IMR-90 (cell line): ENCODE measurements around the gene AATF. TPM values are rescaled to one million over a fixed set of nuclear protein-coding genes. Genes with fewer than 3 reads are reported as not detected.

Experiments used
- ATAC-seq: fragments of 200-7000 bp; cut with Tn5 transposase; 2 replicates; pipeline ENCODE4 v1.9.1; 2020; ENCODE audit warnings: low read depth, mild to moderate bottlenecking, moderate library complexity
- BruUV-seq: library from RNA; stranded (reverse); fragments of 400-500 nt; replicated peaks from 2 replicates; lab custom pipeline; 2021; lab: Mats Ljungman, UMichigan
- CTCF ChIA-PET: fragments of 300-600 bp; formaldehyde crosslinking; extraction: SDS; loops from one replicate; lab custom pipeline; 2021; ENCODE audit warnings: antibody characterized with exemption; lab: Yijun Ruan, JAX
- POLR2A ChIA-PET: fragments of 300-600 bp; sonication (Branson Sonifier 250); formaldehyde crosslinking; loops from one replicate; lab custom pipeline; 2022; ENCODE audit warnings: antibody characterized with exemption; ENCODE audit not compliant: unreplicated experiment; lab: Charles Lee
- DNase-seq: peaks from one replicate; pipeline ENCODE4 v3.0.0; 2013
- H2AFZ ChIP-seq: replicated peaks from 2 replicates; pipeline ENCODE3; 2013; ENCODE audit warnings: low read length, mild to moderate bottlenecking; ENCODE audit not compliant: poor library complexity
- H2AK5ac ChIP-seq: 2 replicates; pipeline ENCODE4 v1.6.1; 2013; ENCODE audit warnings: low read depth, low read length, inconsistent platforms
- H2AK9ac ChIP-seq: replicated peaks from 2 replicates; pipeline ENCODE3; 2013; ENCODE audit warnings: mild to moderate bottlenecking, low read depth, low read length, moderate library complexity; ENCODE audit not compliant: poor library complexity
- H2BK120ac ChIP-seq: 2 replicates; pipeline ENCODE4 v1.6.1; 2013; ENCODE audit warnings: low read depth, low read length, inconsistent platforms
- H2BK15ac ChIP-seq: 3 replicates; pipeline ENCODE4 v1.6.1; 2013; ENCODE audit warnings: low read depth, low read length, inconsistent platforms
- H2BK20ac ChIP-seq: 2 replicates; pipeline ENCODE4 v1.6.1; 2013; ENCODE audit warnings: low read depth, mild to moderate bottlenecking, inconsistent platforms, low read length, moderate library complexity
- H2BK5ac ChIP-seq: 2 replicates; pipeline ENCODE4 v1.6.1; 2013; ENCODE audit warnings: mild to moderate bottlenecking, low read depth, low read length, inconsistent platforms; ENCODE audit not compliant: poor library complexity, severe bottlenecking
- H3K14ac ChIP-seq: replicated peaks from 2 replicates; pipeline ENCODE4 v1.6.1; 2013; ENCODE audit warnings: low read depth, low read length, inconsistent platforms
- H3K18ac ChIP-seq: 2 replicates; pipeline ENCODE4 v1.6.1; 2013; ENCODE audit warnings: low read depth, low read length, control low read depth
- H3K23ac ChIP-seq: 2 replicates; pipeline ENCODE4 v1.6.1; 2013; ENCODE audit warnings: low read depth, low read length, inconsistent platforms
- H3K27ac ChIP-seq: 2 replicates; pipeline ENCODE4 v1.5.1; 2013; ENCODE audit warnings: mild to moderate bottlenecking, control low read depth, low read length; ENCODE audit not compliant: insufficient read depth
- H3K27me3 ChIP-seq: 2 replicates; pipeline ENCODE4 v1.6.1; 2013; ENCODE audit warnings: low read length; ENCODE audit not compliant: control insufficient read depth, insufficient read depth
- H3K36me3 ChIP-seq: 2 replicates; pipeline ENCODE4 v1.6.1; 2013; ENCODE audit warnings: low read length, mixed read lengths; ENCODE audit not compliant: control insufficient read depth, insufficient read depth
- H3K4ac ChIP-seq: 2 replicates; pipeline ENCODE4 v1.6.1; 2013; ENCODE audit warnings: low read depth, low read length, inconsistent platforms
- H3K4me1 ChIP-seq: 2 replicates; pipeline ENCODE4 v1.6.1; 2013; ENCODE audit warnings: low read length, mixed read lengths; ENCODE audit not compliant: control insufficient read depth, insufficient read depth
- H3K4me2 ChIP-seq: 2 replicates; pipeline ENCODE4 v1.6.1; 2013; ENCODE audit warnings: low read depth, mild to moderate bottlenecking, control low read depth, low read length, moderate library complexity
- H3K4me3 ChIP-seq: 2 replicates; pipeline ENCODE4 v1.5.1; 2013; ENCODE audit warnings: low read depth, mild to moderate bottlenecking, control low read depth, low read length, moderate library complexity; ENCODE audit not compliant: insufficient read depth
- H3K56ac ChIP-seq: 2 replicates; pipeline ENCODE4 v1.6.1; 2013; ENCODE audit warnings: low read length, inconsistent platforms; ENCODE audit not compliant: insufficient read depth; ENCODE audit errors: extremely low read depth
- H3K79me1 ChIP-seq, 2 experiments: 2 replicates each; pipeline ENCODE4 v1.6.1; 2013; ENCODE audit warnings: low read length in 2 of 2, inconsistent platforms in 1 of 2, low read depth in 1 of 2
- H3K9ac ChIP-seq: 2 replicates; pipeline ENCODE4 v1.6.1; 2013; ENCODE audit warnings: low read depth, low read length, control low read depth
- H3K9me1 ChIP-seq: 2 replicates; pipeline ENCODE4 v1.6.1; 2013; ENCODE audit warnings: low read length, inconsistent platforms; ENCODE audit not compliant: insufficient read depth
- H3K9me3 ChIP-seq: 2 replicates; pipeline ENCODE4 v1.6.1; 2013; ENCODE audit warnings: low read length; ENCODE audit not compliant: control insufficient read depth, insufficient read depth
- H4K20me1 ChIP-seq: 2 replicates; pipeline ENCODE4 v1.6.1; 2013; ENCODE audit warnings: low read length, inconsistent platforms; ENCODE audit not compliant: insufficient read depth
- H4K5ac ChIP-seq: 2 replicates; pipeline ENCODE4 v1.6.1; 2013; ENCODE audit warnings: mild to moderate bottlenecking, low read depth, low read length, control low read depth
- H4K8ac ChIP-seq, 2 experiments: 2 replicates each; pipeline ENCODE4 v1.6.1; 2013; ENCODE audit warnings: low read depth in 2 of 2, low read length in 2 of 2, control low read depth in 1 of 2, inconsistent platforms in 1 of 2
- H4K91ac ChIP-seq: 2 replicates; pipeline ENCODE4 v1.6.1; 2013; ENCODE audit warnings: low read depth, low read length, inconsistent platforms; ENCODE audit not compliant: insufficient read depth
- ELK1 ChIP-seq: fragments of 150-350 bp; IDR thresholded peaks from 2 replicates; pipeline ENCODE4 v1.6.1; 2016; ENCODE audit warnings: low read depth, mild to moderate bottlenecking, low read length, moderate library complexity, borderline replicate concordance
- MAZ ChIP-seq: IDR thresholded peaks from 2 replicates; pipeline ENCODE4 v1.6.1; 2012; ENCODE audit warnings: low read depth, mild to moderate bottlenecking, low read length, improper control_type of control experiment, moderate library complexity, borderline replicate concordance
- MXI1 ChIP-seq: IDR thresholded peaks from 2 replicates; pipeline ENCODE4 v1.6.1; 2012; ENCODE audit warnings: low read depth, mild to moderate bottlenecking, low read length, moderate library complexity, borderline replicate concordance
- POLR2A ChIP-seq: IDR thresholded peaks from 2 replicates; pipeline ENCODE4 v1.6.1; 2012; ENCODE audit warnings: mild to moderate bottlenecking, low read depth, low read length
- SMC3 ChIP-seq: fragments of 150-350 bp; IDR thresholded peaks from 2 replicates; pipeline ENCODE4 v1.6.1; 2016; ENCODE audit warnings: low read depth, mild to moderate bottlenecking, antibody characterized with exemption, low read length, moderate library complexity
- WGBS, 2 experiments: methylation state at CpG; one replicate each; pipeline versions ENCODE4 v1.1.5 to v1.1.7; 2013; ENCODE audit warnings: missing lambda C conversion rate in 2 of 2; ENCODE audit not compliant: insufficient read length in 1 of 2; ENCODE audit errors: extremely low coverage in 2 of 2; 5-methylcytosine and 5-hydroxymethylcytosine counted together
- dilution Hi-C: fragments of 300-500 bp; cut with HindIII; formaldehyde crosslinking; loops from one replicate; pipeline ENCODE4 v1.14.3; 2018; ENCODE audit warnings: low sequenced_read_pairs; ENCODE audit not compliant: unreplicated experiment
- in situ Hi-C: fragments of 300-500 bp; cut with MboI; formaldehyde crosslinking; loops from 3 replicates; pipeline ENCODE4 v1.14.3; 2019; ENCODE audit warnings: low sequenced_read_pairs, inconsistent platforms, mixed read lengths
- intact Hi-C: fragments of 100-400 bp; cut with micrococcal nuclease; formaldehyde crosslinking; loops from 2 replicates; pipeline ENCODE4 v1.10.0; 2022
- polyA plus RNA-seq, 3 experiments: library from polyadenylated mRNA; depleted of rRNA; stranded (reverse); fragments of >200 nt; gene quantifications; 2 replicates each; pipeline ENCODE4 v1.2.3, GENCODE V29; 2012; ENCODE audit warnings: low replicate concordance in 1 of 3
- total RNA-seq: library from RNA; depleted of rRNA; stranded (reverse); fragments of >200 nt; gene quantifications from 2 replicates; pipeline ENCODE4 v1.2.3, GENCODE V29; 2012

The AATF gene
- total and polyA plus RNA-seq, 2 of the 4 experiments (the other 2 are of a cell fraction): 21.0 to 34.8 TPM

DNA sequence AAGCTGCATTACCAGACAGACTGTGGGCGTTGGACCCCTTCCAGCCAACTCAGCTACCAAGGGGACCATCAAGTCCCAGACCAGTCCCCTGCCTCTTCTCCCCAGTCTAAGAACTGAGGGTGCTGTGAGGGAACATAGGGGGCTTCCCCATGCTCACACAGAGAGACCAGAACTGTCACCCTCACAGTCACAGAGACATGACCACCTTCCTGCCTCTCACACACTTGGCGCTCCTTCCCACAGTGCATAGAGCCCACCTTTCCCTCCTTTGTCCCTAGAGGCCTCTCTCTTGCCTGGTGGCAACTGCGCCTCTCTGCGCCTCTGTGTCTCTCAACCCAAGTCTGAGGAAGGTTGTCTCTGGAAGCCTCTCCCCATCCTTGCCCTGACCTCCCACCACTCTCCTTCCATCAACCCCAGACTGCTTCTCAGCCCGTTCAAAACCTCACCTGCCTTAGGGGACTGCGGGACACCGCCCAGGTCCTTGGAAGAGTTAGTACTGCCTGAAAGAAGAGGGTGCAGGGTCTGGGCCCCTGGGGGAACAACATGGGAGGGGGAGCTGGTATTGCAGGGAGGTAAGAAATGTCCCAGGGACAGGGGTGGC is 17.6 kb upstream of the AATF start:
- H4K5ac ChIP-seq: no peak overlapping the region
- no peak overlapping the region for H2BK15ac ChIP-seq
- H3K9ac ChIP-seq: no peak overlapping the region
- no peak overlapping the region for H3K56ac ChIP-seq
- no peaks in the 10 kb centered on the region for H3K79me1 ChIP-seq
- H2AK9ac ChIP-seq: no peak overlapping the region
- BruUV-seq: no TSS peak
- dilution Hi-C loops: no loop called here
- H3K27ac ChIP-seq: no peak overlapping the region
- no peak overlapping the region for H4K91ac ChIP-seq
- ATAC-seq: no peak
- intact Hi-C loops: loop anchor here (10.0 kb wide), 1 partner anchor 76 kb away; no protein-coding TSS in a partner anchor
- in situ Hi-C loops: no loop called here
- no peak overlapping the region for H3K14ac ChIP-seq
- H2BK20ac ChIP-seq: no peak overlapping the region
- 57% methylated on average over 3 of the region's 7 CpGs; no CpG with 5 or more reads in 1 of the 2 experiments for WGBS, 2 experiments
- no peak overlapping the region for H2AK5ac ChIP-seq
- no peaks in the 10 kb centered on the region for H3K36me3 ChIP-seq
- ChIA-PET POLR2A (no interaction called here), CTCF (no interaction called here)
- H3K23ac ChIP-seq: no peak overlapping the region
- H3K4me3 ChIP-seq: no peak overlapping the region
- peaks cover 11% of the 10 kb centered on the region for H4K20me1 ChIP-seq
- H3K9me3 ChIP-seq: peaks cover 13% of the 10 kb centered on the region; the same call in 1 of the 2 replicates
- H3K4me1 ChIP-seq: peaks cover 2% of the 10 kb centered on the region; the same call in 1 of the 2 replicates
- no peak overlapping the region for H2AFZ ChIP-seq
- H3K4ac ChIP-seq: no peak overlapping the region
- H2BK120ac ChIP-seq: no peak overlapping the region
- no peak for DNase-seq
- H3K4me2 ChIP-seq: no peak overlapping the region
- H4K8ac ChIP-seq: no peak overlapping the region
- H3K9me1 ChIP-seq: peaks cover 4% of the 10 kb centered on the region; the same call in 1 of the 2 replicates
- no peak for TF ChIP-seq MXI1
- TF ChIP-seq MAZ: no peak
- TF ChIP-seq ELK1: no peak
- TF ChIP-seq POLR2A: no peak
- TF ChIP-seq SMC3: no peak
- no peak overlapping the region for H2BK5ac ChIP-seq
- peaks cover 98% of the 10 kb centered on the region for H3K27me3 ChIP-seq
- H3K18ac ChIP-seq: no peak overlapping the region
